BLaER1 (cell line): ENCODE results near the gene BUB3.

Experiments
- H3K27ac ChIP-seq: shearing (Covaris generic); formaldehyde crosslinking; 2 replicates; pipeline ENCODE4 v1.8.1; 2022
- H3K27me3 ChIP-seq: shearing (Covaris generic); formaldehyde crosslinking; 2 replicates; pipeline ENCODE4 v1.8.1; 2022
- H3K36me3 ChIP-seq: shearing (Covaris generic); formaldehyde crosslinking; 2 replicates; pipeline ENCODE4 v1.8.1; 2022
- H3K4me1 ChIP-seq: shearing (Covaris generic); formaldehyde crosslinking; 2 replicates; pipeline ENCODE4 v1.8.1; 2022
- H3K4me2 ChIP-seq: shearing (Covaris generic); formaldehyde crosslinking; 2 replicates; pipeline ENCODE4 v1.8.1; 2022
- H3K4me3 ChIP-seq: shearing (Covaris generic); formaldehyde crosslinking; 2 replicates; pipeline ENCODE4 v1.8.1; 2022
- H3K9ac ChIP-seq: shearing (Covaris generic); formaldehyde crosslinking; 2 replicates; pipeline ENCODE4 v1.8.1; 2022
- H3K9me3 ChIP-seq: shearing (Covaris generic); formaldehyde crosslinking; 2 replicates; pipeline ENCODE4 v1.8.1; 2022
- H4K20me1 ChIP-seq: shearing (Covaris generic); formaldehyde crosslinking; 2 replicates; pipeline ENCODE4 v1.8.1; 2022
- Cebpa-rat ChIP-seq: shearing (Covaris generic); IDR thresholded peaks from 2 replicates; pipeline ENCODE4 v1.8.1; 2022

The BUB3 gene

GRCh38 chr10:123146894-123147634, 7.1 kb upstream of the BUB3 start:
- Histone ChIP-seq H4K20me1 (peaks cover 91% of the 10 kb centered on the region), H3K9ac (no peak overlapping the region), H3K27me3 (peaks cover 100% of the 10 kb centered on the region), H3K27ac (no peak overlapping the region), H3K4me1 (peaks cover 67% of the 10 kb centered on the region), H3K9me3 (peaks cover 23% of the 10 kb centered on the region), H3K36me3 (no peaks in the 10 kb centered on the region), H3K4me2 (peak overlapping the region; percentile 87), H3K4me3 (peak overlapping the region; percentile 59)
- no peak for TF ChIP-seq Cebpa-rat

GRCh38 chr10:123147635-123148413, 6.4 kb upstream of the BUB3 start, which contains the start of gene HMX2:
Gene HMX2, plus strand, starts transcription at chr10:123148136. Its CDS starts 243 bp downstream, at chr10:123148379.
- H3K4me3 ChIP-seq, result peak within 1 kb of the TSS; percentile 59
- H3K9me3 ChIP-seq, result peaks cover 15% of the 10 kb centered on the region
- TF ChIP-seq Cebpa-rat, result no peak
- peaks cover 67% of the 10 kb centered on the region for H3K4me1 ChIP-seq
- H3K4me2 ChIP-seq, result peak within 1 kb of the TSS; percentile 87
- no peak within 1 kb of the TSS for H3K27ac ChIP-seq
- peaks cover 100% of the 10 kb centered on the region for H3K27me3 ChIP-seq
- H3K9ac ChIP-seq, result no peak within 1 kb of the TSS
- peaks cover 84% of the 10 kb centered on the region for H4K20me1 ChIP-seq
- no peaks in the 10 kb centered on the region for H3K36me3 ChIP-seq

- H3K4me3 ChIP-seq, result peak overlapping the region; percentile 59
- H3K4me1 ChIP-seq, result peaks cover 70% of the 10 kb centered on the region
- peak overlapping the region; percentile 87 for H3K4me2 ChIP-seq
- TF ChIP-seq Cebpa-rat, result no peak
- H4K20me1 ChIP-seq, result peaks cover 76% of the 10 kb centered on the region
- H3K36me3 ChIP-seq, result no peaks in the 10 kb centered on the region
- no peak overlapping the region for H3K27ac ChIP-seq
- H3K27me3 ChIP-seq, result peaks cover 100% of the 10 kb centered on the region
- H3K9me3 ChIP-seq, result peaks cover 7% of the 10 kb centered on the region; the same call in 1 of the 2 replicates
- H3K9ac ChIP-seq, result no peak overlapping the region
Measured at GRCh38 chr10:123148414-123149161, 5.6 kb upstream of the BUB3 start.

- no peak overlapping the region for H3K9ac ChIP-seq
- H3K27ac ChIP-seq, result no peak overlapping the region
- peaks cover 96% of the 10 kb centered on the region for H3K27me3 ChIP-seq
- H3K36me3 ChIP-seq, result no peaks in the 10 kb centered on the region
- H3K4me1 ChIP-seq, result peaks cover 73% of the 10 kb centered on the region
- H4K20me1 ChIP-seq, result peaks cover 74% of the 10 kb centered on the region
- H3K4me3 ChIP-seq, result peak overlapping the region; percentile 59
- H3K9me3 ChIP-seq, result peaks cover 6% of the 10 kb centered on the region; the same call in 1 of the 2 replicates
- no peak for TF ChIP-seq Cebpa-rat
- H3K4me2 ChIP-seq, result peak overlapping the region; percentile 63
Measured at GRCh38 chr10:123149162-123149567, 5.0 kb upstream of the BUB3 start.

- Histone ChIP-seq H4K20me1 (peaks cover 74% of the 10 kb centered on the region), H3K4me3 (peak overlapping the region; percentile 59), H3K36me3 (no peaks in the 10 kb centered on the region), H3K9ac (no peak overlapping the region), H3K9me3 (peaks cover 6% of the 10 kb centered on the region; the same call in 1 of the 2 replicates), H3K4me1 (peaks cover 72% of the 10 kb centered on the region), H3K27me3 (peaks cover 91% of the 10 kb centered on the region), H3K27ac (no peak overlapping the region), H3K4me2 (peak overlapping the region; percentile 63)
- no peak for TF ChIP-seq Cebpa-rat
Measured at GRCh38 chr10:123149568-123150270, 4.5 kb upstream of the BUB3 start.

- peaks cover 6% of the 10 kb centered on the region; the same call in 1 of the 2 replicates for H3K9me3 ChIP-seq
- TF ChIP-seq Cebpa-rat, result no peak
- no peak overlapping the region for H3K9ac ChIP-seq
- H3K4me2 ChIP-seq, result peak overlapping the region; percentile 63
- H3K4me3 ChIP-seq, result peak overlapping the region; percentile 59
- H3K27ac ChIP-seq, result no peak overlapping the region
- H3K36me3 ChIP-seq, result peaks cover 6% of the 10 kb centered on the region; the same call in 1 of the 2 replicates
- peaks cover 84% of the 10 kb centered on the region for H3K27me3 ChIP-seq
- peaks cover 74% of the 10 kb centered on the region for H4K20me1 ChIP-seq
- peaks cover 65% of the 10 kb centered on the region for H3K4me1 ChIP-seq
Measured at GRCh38 chr10:123150271-123150985, 3.8 kb upstream of the BUB3 start.

GRCh38 chr10:123150986-123151736, 3.0 kb upstream of the BUB3 start:
- Histone ChIP-seq H3K27ac (no peak overlapping the region), H3K4me3 (peak overlapping the region; percentile 59), H3K4me1 (peaks cover 67% of the 10 kb centered on the region), H3K36me3 (peaks cover 13% of the 10 kb centered on the region), H4K20me1 (peaks cover 76% of the 10 kb centered on the region), H3K4me2 (peak overlapping the region; percentile 63), H3K27me3 (peaks cover 76% of the 10 kb centered on the region), H3K9ac (no peak overlapping the region), H3K9me3 (peaks cover 6% of the 10 kb centered on the region; the same call in 1 of the 2 replicates)
- TF ChIP-seq Cebpa-rat, result no peak

GRCh38 chr10:123151737-123152135, 2.5 kb upstream of the BUB3 start:
- Histone ChIP-seq H3K27ac (no peak overlapping the region), H3K36me3 (peaks cover 19% of the 10 kb centered on the region), H3K27me3 (peaks cover 70% of the 10 kb centered on the region), H3K4me1 (peaks cover 67% of the 10 kb centered on the region), H3K4me2 (peak overlapping the region; percentile 63), H3K9ac (no peak overlapping the region), H3K4me3 (peak overlapping the region; percentile 59), H4K20me1 (peaks cover 77% of the 10 kb centered on the region), H3K9me3 (peaks cover 6% of the 10 kb centered on the region; the same call in 1 of the 2 replicates)
- no peak for TF ChIP-seq Cebpa-rat
